Gastroesophageal sphincter (tissue), 3 donors: ENCODE measurements around the gene AP2B1.

Experiments
- EP300 ChIP-seq: sonication (generic); formaldehyde crosslinking; IDR thresholded peaks from one replicate; pipeline ENCODE4 v1.6.1; 2017; ENCODE audit warnings: antibody characterized with exemption, mild to moderate bottlenecking
- POLR2A ChIP-seq, 2 donors: fragments of 450-650 bp; IDR thresholded peaks; one replicate each; pipeline ENCODE4 v1.6.1; 2017; ENCODE audit warnings: antibody characterized with exemption in 2 of 2, mild to moderate bottlenecking in 2 of 2, moderate library complexity in 1 of 2
- POLR2AphosphoS5 ChIP-seq: sonication (generic); formaldehyde crosslinking; IDR thresholded peaks from one replicate; pipeline ENCODE4 v1.6.1; 2017; ENCODE audit warnings: antibody characterized with exemption
- TF ChIP-seq, protein P1 (sequence below), 4 experiments: fragments of 200-600 bp in 2 of 4; fragments of 450-650 bp in 2 of 4; sonication (generic) in 1 of 4; IDR thresholded peaks; one replicate each; pipeline ENCODE4 v1.5.1; 2017 to 2019; ENCODE audit warnings: antibody characterized with exemption in 4 of 4, mild to moderate bottlenecking in 2 of 4, moderate library complexity in 2 of 4

- TF ChIP-seq, protein P1, sequence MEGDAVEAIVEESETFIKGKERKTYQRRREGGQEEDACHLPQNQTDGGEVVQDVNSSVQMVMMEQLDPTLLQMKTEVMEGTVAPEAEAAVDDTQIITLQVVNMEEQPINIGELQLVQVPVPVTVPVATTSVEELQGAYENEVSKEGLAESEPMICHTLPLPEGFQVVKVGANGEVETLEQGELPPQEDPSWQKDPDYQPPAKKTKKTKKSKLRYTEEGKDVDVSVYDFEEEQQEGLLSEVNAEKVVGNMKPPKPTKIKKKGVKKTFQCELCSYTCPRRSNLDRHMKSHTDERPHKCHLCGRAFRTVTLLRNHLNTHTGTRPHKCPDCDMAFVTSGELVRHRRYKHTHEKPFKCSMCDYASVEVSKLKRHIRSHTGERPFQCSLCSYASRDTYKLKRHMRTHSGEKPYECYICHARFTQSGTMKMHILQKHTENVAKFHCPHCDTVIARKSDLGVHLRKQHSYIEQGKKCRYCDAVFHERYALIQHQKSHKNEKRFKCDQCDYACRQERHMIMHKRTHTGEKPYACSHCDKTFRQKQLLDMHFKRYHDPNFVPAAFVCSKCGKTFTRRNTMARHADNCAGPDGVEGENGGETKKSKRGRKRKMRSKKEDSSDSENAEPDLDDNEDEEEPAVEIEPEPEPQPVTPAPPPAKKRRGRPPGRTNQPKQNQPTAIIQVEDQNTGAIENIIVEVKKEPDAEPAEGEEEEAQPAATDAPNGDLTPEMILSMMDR (IDR thresholded peaks at IDR 0.05), result no peak
- TF ChIP-seq POLR2A (IDR thresholded peaks at IDR 0.05), result no peak
- TF ChIP-seq POLR2AphosphoS5, result no peak
- TF ChIP-seq EP300, result no peak
Observed at GRCh38 chr17:35745749-35746320, 158.7 kb downstream of the AP2B1 start.
